Pulmonary artery endothelial cell (primary cell): ENCODE results near the gene COTL1. TPM values are rescaled to one million over a fixed set of nuclear protein-coding genes. Genes with fewer than 3 reads are reported as not detected.
A peak's percentile ranks its signal among the peaks of the same experiment; 100 is the strongest.

Experiments
- DNase-seq: peaks from one replicate; pipeline ENCODE4 v3.0.0-alpha.2; 2011; ENCODE audit warnings: low read depth, low spot score
- total RNA-seq: library from RNA; depleted of rRNA; stranded (reverse); fragments of >200 nt; gene quantifications from 2 replicates; pipeline ENCODE4 v1.2.3, GENCODE V29; 2014

Gene COTL1, protein sequence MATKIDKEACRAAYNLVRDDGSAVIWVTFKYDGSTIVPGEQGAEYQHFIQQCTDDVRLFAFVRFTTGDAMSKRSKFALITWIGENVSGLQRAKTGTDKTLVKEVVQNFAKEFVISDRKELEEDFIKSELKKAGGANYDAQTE
- total RNA-seq, result 124 and 172 TPM in 2 replicates

DNA sequence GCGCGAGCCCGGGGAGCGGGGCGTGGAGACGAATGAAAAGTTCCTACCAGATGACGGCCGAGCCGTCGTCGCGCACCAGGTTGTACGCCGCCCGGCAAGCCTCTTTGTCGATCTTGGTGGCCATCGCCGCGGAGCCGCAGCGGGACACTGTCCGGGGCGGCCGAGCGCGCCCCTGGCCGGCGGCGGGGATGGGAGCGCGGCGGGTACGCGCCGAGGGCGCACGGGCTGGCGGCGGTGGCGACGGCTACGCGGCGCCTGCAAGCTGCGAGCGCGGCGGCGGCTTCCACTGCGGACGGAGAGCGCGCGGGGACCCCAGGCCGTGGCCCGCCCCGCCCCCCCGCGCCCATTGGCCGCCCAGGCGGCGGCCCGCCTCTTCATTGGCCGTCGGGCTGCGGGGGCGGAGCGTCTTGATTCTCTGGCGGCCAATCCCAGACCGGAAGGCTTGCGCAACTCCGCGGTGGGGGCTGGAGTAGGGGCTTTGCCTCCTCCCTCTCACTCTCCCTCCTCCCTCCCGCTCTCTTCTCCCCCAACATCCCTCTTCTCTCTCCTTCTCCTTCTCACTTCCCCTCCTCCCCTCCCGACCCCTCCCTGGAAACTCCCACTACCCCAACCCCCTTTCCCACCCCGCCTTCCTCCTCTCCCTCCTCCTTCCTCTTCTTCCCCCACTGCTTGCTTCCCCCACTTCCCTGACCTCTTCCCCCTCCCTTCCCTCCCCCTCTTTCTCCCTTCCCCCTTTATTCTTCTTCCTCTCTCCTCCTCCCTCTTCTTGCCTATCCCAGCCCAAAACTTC, at the start of gene COTL1:
COTL1 (minus strand) TSS at position 288 of the 790 bp plus-strand sequence; CDS start at position 124, 164 bp downstream.
- peak; percentile 81 for DNase-seq

GRCh38 chr16:84665843-84666242, 48.0 kb upstream of the COTL1 start:
- DNase-seq, result no peak

DNA sequence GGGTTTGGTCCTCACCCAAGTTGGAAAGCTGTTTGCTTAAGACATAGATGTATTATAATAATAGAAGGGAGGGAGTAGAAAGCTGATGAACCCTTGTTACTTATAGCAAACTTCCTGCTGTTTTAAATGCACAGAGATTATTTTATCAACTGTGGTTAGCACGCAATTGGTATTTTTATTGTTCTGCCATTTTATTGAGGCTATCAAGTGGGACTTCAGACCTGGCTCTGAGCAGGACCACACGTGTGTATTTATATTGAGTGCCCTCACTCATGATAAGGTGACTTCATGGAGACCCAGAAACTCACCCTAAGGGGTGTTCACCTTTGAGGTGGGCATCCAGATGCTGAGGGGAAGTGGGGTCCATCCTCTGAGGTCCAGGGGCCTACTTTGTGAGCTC, 47.5 kb upstream of the COTL1 start:
- no peak for DNase-seq

GRCh38 chr16:84663433-84664101, 45.7 kb upstream of the COTL1 start:
- no peak for DNase-seq

DNA sequence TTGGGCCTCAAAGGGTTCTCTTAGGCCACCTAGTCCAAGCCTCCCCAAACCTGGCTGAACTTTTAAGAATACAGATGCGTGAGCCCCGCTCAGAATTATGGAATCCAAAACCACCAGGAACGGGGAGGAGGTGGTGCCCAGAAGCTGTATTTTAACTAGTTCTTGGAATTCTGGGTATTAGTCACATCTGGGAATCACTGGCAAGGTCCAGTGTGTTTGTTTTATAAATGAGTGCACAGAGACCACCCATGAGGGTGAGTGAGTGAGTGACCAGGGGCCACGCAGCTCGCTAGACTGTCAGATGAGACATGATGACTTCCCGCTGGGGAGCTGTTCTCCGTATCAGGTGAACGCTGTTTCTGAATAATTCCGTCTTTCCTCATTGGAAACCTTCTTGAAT, 44.6 kb upstream of the COTL1 start:
- DNase-seq, result no peak

DNA sequence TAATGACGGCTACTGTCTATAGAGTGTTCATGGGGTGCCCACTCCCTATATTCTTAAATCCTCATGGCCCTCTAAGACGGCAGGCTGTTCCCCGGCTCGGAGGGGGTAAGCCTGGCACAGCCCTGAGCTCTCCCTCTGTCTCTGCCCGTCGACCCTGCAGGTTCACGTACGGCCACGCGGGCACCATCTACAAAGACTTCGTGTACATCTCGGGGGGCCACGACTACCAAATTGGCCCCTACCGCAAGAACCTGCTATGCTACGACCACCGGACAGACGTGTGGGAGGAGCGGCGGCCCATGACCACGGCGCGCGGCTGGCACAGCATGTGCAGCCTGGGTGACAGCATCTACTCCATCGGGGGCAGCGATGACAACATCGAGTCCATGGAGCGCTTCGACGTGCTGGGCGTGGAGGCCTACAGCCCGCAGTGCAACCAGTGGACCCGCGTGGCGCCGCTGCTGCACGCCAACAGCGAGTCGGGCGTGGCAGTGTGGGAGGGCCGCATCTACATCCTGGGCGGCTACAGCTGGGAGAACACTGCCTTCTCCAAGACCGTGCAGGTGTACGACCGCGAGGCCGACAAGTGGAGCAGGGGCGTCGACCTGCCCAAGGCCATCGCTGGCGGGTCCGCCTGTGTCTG, 43.7 kb upstream of the COTL1 start:
- no peak for DNase-seq

DNA sequence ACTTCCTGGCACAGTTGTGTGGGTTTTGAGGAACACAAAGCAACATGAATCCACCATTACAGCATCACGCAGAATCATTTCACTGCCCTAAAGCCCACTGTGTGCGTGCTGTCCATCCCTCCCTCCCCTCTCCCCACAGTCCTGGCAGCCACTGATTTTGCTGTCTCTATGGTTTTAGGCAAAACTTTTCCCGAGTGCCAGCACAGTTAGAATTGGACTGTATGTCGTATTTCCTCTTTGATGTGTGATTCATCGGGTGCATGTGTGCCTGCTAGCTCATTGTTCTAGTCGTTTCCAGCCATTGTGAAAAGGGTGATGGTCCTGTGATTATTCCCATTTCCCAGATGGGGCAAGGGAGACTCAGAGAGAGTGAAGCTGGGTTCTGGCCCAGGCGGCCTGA, 43.1 kb upstream of the COTL1 start:
- DNase-seq, result peak; percentile 66

DNA sequence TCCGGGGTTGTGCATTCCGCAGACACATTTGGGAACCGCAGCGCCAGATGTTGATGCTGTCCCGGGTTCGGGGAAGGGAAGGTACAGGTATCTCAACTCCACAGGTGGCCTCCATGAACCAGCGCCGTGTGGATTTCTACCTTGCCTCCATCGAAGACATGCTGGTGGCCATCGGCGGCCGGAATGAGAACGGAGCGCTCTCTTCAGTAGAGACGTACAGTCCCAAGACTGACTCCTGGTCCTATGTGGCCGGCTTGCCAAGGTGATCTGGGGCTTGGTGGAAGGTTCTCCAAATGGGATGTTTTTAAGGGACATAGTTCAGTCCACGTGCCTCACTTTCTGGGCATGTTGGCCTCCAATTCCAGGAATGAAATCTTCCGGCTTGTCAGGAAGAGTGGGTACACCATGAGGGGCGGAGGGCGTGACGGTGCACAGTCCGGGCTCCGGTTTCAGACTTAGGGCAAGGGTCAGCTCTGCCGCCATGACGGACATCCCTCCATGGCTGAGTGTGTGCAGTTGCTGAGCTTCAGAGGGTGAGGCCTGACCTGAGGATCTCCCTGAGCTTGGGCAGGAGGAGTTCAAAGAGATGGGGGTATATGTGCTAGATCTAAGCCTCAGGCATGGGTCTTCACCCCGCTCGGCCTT, 41.9 kb upstream of the COTL1 start:
- DNase-seq, result no peak

DNA sequence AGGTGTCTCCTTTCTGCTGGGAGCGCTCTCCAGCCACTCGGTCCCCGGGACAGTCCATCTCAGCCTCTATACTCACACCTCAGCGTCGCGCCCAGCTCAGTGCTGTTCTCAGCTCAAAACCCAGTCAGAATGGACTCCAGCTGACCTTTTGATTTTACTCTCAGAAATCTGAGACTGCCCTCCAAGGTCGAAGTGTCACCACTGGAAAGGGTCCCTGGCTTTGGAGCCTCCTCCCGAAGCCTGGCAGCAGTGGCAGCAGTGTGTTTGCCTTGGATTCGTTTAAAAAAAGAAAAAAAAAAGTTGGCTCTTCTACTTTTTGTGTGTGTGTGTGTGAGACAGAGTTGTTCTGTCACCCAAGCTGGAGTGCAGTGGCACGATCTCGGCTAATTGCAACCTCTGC, 40.8 kb upstream of the COTL1 start:
- no peak for DNase-seq

DNA sequence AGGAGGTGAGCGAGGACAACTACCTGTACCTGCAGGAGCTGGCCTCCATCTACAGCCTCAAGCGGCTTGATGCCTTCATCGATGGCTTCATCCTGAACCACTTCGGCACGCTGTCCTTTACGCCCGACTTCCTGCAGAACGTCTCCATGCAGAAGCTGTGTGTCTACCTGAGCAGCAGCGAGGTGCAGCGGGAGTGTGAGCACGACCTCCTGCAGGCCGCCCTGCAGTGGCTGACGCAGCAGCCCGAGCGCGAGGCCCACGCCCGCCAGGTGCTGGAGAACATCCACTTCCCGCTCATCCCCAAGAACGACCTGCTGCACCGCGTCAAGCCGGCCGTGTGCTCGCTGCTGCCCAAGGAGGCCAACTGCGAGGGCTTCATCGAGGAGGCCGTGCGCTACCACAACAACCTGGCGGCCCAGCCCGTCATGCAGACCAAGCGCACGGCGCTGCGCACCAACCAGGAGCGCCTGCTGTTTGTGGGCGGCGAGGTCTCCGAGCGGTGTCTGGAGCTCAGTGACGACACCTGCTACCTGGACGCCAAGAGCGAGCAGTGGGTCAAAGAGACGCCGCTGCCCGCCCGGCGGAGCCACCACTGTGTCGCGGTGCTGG, 39.5 kb upstream of the COTL1 start:
- DNase-seq, result no peak

- DNase-seq, result no peak
These were observed 38.8 kb upstream of the COTL1 start for GRCh38 chr16:84656649-84657048.

DNA sequence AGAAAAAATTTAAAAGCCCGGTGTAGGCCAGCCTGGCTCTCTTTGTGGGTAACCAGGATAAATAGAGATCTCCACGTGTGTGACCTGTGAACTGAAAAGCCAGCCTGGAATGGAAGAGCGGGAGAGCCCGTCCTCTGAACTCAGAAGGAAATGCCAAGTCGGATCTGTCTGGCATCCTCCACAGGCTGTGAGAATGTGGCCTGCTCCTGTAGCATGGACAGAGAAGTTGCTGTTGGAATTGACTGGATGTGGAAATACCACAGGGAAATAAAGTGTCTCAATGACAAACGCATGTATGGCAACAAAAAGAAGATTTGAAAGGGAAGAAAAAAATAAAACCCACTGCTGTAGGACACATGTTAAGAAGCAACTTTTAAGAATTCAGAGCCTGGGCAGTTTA, 37.1 kb upstream of the COTL1 start:
- DNase-seq, result no peak

GRCh38 chr16:84654238-84654637, 36.4 kb upstream of the COTL1 start:
- no peak for DNase-seq

DNA sequence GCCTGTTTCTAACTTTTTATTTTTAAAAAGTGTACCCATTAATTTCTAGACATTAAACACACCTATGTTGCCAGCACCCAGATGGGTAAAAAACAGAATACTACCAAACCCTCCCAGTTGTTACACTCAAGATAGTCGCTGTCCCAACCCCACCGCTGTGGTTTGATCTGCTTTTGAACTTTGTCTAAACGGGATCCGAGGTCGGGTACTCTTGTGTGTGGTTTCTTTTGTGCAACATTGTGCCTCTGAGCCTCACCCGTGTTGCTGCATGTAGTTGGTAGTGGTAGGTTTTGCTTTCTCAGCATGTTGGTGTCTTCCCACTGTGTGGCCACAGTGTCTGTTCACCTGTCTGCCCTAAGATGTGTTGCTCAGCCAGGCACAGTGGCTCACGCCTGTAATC, 34.7 kb upstream of the COTL1 start:
- DNase-seq, result no peak

DNA sequence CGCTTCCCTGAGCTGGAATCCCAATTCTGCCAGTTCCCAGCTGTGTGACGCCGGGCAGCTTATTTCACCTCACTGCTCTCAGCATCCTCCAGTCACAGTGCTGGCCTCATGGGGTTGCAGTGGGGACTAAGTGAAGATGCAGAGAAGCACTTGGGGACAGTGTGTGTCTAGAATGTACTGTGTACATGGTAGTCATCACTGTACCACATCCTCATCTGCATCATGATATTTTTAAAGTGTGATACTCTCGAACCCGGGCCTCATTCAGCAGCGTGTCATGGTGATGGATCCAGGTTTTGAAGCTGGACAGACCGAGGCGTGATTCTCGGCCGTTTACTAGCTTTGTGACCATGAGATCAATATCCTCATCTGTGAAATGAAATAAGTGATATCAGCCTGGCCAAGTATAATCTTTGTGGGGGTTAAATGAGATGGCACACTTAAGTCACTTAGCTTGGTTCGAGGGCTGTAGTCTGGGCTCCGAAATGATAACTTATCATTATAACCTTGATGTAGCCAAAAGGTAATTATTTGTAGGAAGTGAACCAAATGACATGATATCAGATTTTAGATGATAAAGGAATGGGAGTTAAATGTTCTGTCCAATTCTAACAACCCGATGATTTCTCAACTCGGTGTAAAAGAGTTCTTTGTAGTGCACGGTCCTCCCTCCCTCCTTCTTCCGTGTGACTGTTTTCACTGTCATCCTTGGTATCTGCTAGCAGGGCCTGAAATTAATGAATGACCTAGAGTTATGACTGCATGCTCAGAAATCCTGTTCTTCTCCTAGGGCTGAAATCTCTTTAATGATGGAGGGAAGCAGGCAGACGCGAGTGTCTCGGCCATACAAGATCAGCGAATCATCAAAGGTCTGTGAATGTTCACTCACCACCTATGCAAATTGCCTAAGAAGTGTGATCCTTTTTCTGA, 32.4 kb upstream of the COTL1 start:
- DNase-seq, result no peak

DNA sequence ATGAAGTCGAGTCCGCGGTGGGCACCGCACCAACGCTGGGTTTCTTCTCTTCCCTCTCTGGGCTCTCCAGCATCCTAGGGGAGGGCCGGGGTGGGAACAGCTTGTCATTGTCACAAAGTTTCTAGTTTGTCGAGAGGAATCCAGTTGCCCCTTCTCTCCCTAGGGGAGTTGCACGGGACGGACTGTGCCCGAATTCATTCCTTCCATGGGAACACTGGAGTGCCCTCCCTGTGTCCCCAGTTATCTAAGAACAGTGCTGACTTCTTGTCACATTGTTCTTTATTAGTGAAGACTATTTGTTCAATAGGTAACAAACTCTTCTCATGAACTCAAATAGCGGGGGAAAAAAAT, 31.6 kb upstream of the COTL1 start:
- no peak for DNase-seq

- DNase-seq, result no peak
These were observed 31.0 kb upstream of the COTL1 start for GRCh38 chr16:84648595-84649510.

DNA sequence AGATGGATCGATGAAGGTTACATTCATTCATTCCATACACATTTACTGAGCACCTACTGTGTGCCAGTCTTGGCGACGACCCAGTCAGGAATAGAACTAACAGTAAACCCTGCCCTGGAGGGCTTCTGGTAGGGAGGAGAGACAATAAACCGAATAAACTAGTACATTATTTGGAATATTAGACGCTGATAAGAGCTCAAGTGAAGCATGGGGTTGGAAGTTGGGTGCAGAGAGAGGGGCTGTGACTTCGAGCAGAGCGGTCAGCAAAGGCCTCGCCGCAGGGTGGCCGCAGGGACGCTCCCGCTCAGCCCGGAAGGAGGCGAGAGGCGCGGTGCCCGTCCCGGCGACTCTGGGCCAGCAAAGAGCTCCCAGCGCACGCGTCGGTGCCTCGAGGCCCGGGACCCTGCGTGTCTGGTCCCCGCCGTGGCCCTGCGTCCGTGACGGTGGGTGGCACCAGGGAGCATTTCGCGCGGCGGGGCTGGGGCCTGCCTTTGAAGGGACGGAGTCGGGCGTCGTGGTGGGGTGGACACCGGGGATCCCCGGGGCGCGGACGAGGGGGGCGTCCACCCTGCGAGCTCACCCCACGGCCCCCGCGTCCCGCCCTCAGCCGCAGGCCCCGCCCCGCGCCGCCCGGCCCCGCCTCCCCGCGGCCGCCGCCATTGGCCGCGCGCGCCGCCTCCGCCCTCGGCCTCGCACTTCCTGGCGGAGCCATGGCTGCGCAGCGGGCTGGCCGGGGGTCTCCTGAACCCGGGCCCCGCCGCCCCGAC, 30.1 kb upstream of the COTL1 start, which contains the start of gene KLHL36:
KLHL36 (plus strand) TSS at position 684 of the 767 bp plus-strand sequence. CDS start 2,357 bp downstream, outside the sequence.
- DNase-seq, result no peak
